Bone marrow (tissue), 2 donors: ENCODE results near the gene HPSE2.

Experiments used
- DNase-seq, 2 donors: peaks; one replicate each; lab custom pipeline; 2025; lab: John Stamatoyannopoulos, UW

HPSE2 gene

DNA sequence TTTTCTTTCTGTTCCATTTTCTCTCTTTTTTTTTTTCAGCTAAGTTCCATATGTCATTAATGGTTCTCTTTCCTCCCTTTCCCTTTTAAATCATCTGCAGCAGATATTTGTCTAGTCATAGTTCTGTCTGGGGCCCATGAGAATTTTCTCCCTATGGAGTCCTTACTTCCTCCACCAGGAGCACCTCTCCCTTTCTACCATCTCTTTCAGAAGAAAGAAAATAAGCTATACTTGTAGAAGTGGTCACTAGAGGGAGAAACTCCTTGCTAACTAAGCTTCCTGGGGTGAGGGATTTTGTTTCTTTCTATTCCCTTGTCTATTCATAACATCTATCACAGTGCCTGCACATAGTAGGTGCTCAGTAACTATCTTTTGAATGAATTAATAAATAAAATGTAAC lies 558.8 kb downstream of the HPSE2 start:
- DNase-seq = no peak

DNA sequence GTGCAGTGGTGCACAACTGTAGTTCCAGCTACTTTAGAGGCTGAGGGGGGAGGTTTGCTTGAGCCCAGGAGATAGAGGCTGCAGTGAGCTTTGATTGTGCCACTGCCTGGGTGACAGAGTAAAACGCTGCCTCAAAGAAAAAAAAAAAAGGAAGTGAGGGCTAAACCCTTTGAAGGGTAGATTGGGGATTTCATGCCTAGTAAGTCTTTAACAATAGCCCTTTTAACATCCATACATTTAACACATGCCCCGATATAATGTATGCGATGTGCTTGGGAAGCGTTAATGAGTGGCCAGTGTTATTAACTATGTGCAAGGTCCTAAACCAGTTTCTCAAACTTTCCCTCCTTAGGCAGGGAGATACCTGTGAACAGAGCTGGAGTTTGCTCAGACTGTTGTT lies 559.8 kb downstream of the HPSE2 start:
- no peak for DNase-seq

DNA sequence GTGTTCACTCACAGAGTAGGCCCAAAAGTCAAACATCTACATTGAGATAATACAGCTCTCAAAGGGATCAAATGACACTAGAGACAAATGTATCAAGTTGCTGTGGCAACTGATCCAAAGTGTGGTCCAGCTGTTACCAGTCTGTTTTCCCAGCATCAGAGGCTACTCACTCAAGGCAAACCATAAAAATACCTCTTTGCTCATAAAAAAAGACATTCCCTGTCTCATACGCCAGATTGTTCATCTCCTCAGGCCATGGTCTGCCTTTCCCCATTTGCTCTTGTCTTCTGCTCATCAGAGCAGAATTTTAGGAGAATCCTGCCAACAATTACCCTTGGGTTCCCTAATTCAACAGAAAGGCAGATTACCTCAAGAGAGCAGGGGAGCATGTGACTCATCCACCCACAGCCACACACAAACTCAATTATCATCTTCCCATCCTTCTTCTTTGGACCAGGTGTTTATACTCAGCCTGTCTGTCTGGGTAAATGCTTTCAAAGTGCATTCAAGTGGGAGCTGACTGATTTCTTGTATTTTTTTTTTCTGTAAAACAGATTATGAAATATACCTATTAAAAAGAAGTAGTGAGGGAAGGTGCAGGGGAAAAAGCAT lies 562.4 kb downstream of the HPSE2 start:
- DNase-seq = no peak

DNA sequence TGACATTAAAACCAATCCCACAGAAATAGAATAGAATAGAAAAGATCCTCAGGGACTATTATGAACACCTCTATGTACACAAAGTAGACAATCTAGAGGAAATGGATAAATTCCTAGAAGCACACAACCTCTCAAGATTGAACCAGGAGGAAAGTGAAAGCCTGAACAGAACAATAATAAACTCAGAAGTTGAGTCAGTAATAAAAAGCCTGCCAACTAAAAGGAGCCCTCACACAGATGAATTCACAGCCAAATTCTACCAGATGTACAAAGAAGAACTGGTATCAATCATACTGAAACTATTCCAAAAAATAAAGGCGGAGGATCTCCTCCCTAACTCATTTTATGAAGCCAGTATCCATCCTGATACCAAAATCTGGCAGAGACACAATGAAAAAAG lies 568.6 kb downstream of the HPSE2 start:
- no peak for DNase-seq

DNA sequence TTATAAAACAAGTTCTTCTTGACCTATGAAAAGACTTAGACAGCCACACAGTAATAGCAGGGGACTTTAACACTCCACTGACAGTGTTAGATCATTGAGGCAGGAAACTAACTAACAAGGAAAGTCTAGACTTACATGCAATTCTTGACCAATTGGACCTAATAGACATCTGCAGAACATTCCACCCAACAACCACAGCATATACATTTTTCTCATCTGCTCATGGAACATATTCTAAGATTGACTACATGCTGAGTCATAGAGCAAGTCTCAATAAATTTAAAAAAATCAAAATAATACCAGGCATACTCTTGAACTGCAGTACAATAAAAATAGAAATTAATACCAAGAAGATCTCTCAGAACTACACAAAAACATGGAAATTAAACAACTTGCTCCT lies 569.4 kb downstream of the HPSE2 start:
- no peak for DNase-seq

DNA sequence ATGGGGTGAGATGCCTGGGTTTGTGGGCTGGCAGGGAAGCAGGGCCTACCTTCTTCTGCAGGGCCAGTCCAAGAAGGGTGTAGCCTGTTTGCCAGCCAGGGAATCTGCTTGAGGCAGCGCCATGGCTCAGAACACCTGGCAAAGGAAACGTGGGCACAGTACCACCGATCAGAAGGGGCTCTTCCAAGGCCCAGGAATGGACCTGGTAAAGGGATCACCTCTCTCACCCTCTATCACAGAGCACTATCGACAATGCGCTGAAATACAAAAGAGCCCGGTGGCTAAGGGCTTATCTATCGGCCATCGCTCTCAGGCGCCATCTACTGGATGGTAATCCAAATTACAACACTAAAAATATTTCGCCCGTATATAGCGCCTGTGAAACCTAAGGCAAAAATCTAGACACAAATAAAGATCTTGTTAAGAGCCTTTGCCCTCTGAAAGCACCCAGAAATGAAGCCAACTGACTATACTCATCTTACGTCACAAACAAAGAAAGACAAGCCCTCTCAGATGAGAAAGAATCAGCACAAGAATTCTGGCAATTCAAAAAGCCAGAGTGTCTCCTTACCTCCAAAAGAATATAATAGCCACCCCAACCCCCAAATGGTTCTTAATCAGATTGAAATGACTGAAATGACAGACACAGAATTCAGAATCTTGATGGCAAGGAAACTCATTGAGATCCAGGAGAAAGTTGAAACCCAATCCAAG lies 571.2 kb downstream of the HPSE2 start:
- DNase-seq = peak; percentile 4 to 7

DNA sequence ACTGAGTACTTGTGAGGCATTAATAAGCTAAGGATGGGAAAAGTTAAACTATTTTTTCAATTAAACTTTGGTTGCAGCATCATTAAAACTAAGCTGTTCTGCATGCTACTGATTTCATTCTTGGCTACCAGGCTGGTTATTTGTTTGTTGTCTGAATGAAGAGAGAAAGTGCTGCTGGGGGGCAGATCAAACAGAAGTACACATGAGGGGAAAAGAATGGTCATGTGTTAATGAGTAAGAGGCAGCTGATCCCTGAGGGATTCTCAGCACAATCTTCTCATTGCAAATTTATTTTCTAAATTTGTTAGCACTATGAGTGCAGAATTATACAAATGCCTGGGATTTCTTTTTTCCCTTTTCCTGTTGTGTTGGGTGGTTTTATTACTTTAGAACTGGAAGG lies 575.7 kb downstream of the HPSE2 start:
- DNase-seq = no peak

DNA sequence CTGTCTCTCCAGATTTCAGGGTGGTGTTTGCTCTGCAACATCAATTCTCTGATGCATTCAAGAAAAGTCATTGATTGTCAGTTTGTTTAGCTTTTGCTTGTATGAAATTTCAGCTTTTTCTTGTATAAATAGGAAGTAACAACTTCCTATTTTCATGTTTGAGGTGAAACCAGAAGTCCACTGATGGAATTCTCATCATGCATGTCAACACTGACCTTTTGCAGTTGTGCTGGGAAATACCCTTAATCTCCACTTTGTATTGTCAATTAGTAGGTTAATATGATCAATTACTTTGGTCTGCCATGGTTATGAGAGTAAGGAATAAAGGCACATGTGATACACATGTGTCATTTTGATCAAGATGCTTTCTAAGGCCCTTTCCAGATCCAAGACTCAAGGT lies 580.2 kb downstream of the HPSE2 start:
- DNase-seq = no peak

DNA sequence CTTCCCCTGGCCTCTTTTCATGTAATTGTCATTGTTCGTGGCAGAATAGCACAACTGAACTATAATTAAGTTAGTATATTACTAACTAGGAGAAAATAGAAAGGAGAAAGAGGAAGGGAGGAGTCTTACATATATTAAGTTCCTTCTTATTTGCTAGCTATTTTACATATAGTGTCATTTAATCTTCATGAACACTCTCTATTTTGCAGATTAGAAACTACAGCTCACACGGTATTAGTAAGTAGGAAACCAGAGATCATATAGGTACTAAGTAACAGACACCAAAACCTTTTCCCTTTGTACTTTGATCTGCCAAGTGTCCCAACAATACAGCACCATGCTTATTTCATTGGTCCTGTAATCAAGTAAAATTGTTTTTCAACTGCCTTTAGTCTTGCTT lies 586.5 kb downstream of the HPSE2 start:
- DNase-seq = no peak

DNA sequence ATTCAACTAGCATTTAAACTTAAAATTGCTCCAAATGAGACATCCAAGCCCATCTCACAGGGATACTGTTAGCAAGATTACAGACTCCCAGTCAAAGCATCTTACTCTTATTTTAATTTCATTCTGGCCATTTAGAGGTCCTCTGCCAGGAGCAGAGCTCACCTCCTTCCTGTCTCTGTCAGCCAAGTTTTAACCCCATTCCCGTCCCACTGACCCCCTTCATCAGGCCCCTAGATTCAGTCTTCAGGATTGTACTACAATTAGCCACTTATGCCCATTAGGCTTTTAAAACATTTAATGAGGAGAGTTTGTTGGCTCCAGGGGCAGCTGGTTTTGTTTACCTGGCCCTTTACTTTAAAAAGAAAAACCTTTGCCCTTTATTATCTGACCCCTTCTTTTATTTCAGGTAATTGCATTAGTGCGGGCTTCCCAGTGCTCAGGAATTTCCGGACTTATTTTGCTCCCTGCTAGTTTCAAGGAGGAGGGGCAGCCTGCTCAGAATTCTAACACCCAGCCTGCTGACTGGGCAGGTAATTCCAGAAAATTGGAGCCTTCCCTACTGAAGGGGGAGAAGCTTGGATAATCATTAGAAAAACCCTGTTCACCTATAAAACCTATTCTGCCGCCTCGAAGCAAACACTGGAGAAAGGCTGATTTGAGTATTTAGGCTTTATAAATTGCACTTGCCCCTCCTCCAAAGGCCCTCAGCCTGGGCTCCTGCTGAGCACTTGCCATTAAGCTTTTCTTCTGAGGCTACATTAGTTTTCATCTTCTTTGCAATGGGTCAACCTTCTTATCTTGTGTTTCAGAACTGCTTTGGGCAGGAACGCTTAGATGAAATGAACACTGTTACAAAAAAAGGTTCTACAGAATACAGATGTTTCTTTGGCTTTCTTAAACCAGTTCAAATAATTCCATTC lies 588.4 kb downstream of the HPSE2 start:
- DNase-seq = no peak

DNA sequence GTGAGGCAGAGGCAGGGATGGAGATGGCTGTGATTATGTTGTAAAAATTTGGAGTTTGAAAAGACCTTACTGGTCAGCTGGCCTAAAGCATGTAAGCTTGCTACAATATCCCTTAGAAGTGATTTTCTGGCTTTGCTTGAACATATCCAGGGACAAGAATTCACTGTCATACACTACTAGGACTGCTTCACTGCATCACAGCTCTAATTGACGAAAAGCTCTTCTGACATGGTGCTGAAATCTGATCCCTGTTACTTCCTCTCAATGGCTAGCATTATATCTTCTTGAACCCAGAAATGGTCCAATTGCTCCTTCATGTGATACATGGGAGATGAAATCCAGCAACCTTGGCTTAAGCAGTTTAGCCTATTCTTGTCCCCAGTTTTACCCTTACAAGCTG lies 591.2 kb downstream of the HPSE2 start:
- DNase-seq = no peak

DNA sequence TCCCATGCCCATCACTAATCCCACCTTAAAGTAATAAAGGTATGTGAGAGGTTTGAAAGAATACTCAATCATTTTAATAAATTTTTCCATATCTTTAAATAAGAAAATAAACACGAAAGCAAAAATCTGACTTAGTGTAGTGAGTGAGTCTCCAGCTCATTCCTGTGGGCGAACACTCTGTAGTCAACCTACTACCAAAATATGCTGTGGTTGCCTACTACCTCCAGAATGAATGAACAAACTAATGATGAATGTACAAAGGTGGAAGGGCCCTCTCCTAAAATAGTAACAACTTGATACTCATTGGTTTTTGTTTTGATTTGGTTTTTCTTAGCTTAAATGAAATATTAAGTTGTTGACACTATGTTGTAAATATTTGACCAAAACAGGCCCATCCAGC lies 593.4 kb downstream of the HPSE2 start:
- DNase-seq = no peak

DNA sequence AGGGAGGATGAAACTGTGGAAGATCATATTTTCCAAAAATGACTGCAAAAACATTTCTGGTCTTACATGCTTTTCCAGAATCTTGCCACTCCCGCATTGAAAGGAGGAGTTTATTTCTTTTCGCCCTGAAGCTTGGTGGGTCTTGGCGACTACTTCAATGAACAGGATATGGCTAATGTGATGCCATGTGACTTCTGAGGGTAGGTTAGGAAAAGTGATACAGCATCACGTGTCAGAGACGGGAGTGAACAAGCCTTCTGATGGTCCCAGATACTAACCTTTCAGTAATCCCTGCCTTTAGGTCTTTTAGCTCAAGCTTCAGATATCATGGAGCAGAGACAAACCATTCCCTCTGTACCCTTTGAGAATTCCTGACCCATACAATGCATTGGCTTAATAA lies 596.7 kb downstream of the HPSE2 start:
- DNase-seq = no peak

DNA sequence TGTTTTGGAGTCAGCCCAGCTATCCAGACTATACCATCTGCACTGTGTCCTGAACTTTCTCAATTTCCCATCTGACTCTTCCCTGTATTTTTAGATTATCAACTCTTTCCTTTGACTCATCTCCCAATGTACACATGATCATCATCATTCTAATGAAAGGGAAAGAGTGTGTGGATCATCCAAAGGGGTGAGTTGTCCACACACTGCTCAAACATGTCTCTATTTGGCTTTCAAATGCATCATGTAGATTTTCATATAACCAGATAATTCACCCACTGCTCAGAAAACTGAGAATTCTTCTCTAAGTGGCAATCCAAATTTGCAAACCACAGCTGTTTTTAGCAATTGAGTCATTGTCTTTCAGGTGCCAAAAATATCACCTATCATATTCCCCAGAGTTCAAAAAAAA lies 598.7 kb downstream of the HPSE2 start:
- no peak for DNase-seq

DNA sequence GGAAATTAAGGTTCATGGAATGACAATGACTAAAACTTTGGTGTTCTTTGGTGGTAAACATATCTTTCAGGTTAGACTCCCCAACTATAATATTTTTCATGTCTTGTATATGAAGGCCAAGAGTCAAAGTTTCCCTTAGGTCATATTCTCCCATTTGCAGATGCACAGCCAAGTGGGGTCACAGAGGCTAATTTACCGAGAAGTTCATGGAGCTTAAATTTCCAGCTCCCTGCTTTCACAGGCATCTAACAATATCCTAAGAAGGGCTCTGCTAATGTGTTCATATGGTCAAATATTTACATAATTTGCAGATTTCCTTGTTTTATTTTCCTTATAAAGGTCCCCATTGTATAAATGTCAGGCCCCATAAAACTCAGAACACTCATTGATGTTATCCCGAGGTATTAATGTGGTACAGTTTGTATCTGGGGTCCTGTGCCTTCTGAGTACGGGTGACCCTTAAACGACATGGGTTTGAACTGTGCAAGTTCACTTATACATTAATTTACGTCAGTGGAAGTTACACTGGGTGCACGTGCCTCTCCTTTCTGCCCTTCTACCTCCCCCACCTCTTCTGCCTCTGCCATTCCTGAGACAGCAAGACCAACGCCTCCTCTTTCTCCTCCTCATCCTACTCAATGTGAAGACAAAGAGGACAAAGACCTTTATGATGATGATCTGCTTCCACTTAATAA lies 603.0 kb downstream of the HPSE2 start:
- DNase-seq = no peak

DNA sequence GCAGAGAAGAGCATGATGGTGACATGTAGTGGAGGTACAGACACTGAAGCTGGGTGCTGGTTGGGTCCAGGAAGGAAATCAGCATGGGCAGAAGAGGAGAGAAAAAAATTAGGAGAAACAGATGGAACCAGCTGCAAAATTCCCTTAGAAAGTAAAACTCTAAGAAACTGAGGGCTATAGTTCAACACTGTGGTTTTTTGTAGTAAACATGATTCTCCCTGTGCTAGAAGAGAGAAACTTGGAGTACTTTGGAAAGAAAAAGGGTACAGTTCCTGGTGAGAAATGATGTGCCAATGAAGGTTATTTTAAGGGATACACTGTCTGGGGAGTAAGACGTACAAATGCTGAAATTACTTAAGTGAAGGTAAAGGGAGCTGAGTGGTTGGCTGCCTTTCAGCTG lies 607.4 kb downstream of the HPSE2 start:
- DNase-seq = no peak

DNA sequence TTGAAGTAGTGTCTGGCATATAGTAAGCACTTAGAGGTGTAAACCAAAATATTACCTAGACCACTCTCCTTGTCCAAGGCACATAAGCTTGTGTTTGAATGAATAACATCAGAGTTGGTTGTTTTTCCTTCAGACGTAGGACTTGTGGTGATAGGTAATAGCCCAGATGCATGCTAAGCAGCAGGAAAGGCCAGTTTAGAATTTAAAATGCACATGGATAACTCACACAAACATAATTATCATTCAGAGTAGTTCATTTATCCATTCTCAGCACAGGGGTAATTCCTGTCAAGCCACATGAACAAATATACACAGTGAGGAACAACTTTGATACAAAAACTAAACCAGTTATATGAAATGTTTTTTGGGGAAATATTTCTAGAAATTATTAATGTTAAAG lies 607.9 kb downstream of the HPSE2 start:
- DNase-seq = no peak

DNA sequence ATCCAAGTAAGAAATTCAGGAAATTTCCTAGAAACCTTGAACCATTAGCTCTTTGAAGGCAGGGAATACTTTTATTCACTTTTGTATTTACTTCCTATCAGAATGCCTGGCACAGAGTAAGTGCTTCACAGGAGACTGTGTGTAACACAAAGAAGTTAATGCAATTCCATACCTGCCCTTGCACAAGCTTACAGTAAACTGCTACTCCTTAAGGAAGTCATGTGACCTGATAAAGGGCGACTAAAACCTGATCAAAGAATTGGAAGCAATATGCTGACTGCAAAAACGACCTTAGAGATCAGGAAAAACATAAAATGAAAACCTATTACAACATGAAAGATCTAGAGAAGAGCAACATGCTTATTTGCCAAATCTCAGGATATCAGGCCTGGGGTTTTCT lies 610.7 kb downstream of the HPSE2 start:
- no peak for DNase-seq

DNA sequence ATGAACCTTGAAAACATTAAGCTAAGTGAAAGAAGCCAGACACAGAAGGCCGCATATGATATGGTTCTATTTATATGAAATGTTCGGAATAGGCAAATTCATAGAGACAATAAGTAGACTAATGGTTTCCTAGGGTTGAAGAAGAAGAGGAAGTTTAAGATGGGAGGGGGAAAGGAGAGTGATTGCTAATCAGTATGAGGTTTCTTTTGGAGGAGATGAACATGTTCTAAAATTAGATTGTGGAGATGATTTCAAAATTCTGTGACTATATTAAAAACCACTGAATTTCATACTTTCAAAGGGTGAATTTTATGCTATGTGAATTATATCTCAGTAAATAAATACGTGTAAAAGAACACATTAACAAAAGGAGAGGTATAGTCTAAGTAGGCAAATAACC lies 612.5 kb downstream of the HPSE2 start:
- no peak for DNase-seq

DNA sequence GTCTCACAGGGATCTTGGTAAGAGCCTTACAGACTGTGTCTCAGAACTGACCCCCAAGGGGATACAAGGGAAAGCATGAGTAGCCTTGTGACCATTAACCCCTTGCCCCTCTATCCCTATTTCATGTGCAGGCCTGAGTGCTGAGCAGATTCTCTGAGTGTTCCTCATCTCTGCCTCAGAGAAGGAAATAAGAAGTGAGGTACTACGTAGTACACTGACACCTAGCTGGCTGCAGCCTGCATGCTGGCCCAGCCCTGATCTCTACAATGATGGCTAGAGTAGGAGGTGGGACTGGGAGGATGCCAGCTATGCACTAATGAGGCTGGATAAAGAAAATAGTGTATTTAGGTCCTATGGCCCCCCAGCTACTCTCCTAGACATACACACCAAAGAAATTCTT lies 614.0 kb downstream of the HPSE2 start:
- DNase-seq = no peak

DNA sequence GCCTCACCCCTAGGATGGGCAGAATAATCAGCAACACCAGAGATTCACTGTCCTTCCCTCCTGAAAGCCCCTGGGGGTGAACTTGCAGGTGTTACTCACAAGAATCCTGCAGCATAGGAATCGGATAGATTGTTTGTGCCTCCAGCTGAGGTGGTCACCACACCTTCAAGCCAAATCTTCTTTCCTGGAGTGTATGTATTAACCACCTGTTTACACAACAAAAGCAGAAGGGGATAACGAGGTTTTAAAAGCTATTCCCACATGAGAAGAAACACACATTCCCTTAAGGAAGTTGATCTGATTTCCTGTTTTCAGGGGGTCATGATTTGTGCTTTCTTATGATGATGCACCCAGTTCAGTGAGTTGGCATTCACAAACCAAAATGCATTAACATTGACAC lies 615.1 kb downstream of the HPSE2 start:
- no peak for DNase-seq

DNA sequence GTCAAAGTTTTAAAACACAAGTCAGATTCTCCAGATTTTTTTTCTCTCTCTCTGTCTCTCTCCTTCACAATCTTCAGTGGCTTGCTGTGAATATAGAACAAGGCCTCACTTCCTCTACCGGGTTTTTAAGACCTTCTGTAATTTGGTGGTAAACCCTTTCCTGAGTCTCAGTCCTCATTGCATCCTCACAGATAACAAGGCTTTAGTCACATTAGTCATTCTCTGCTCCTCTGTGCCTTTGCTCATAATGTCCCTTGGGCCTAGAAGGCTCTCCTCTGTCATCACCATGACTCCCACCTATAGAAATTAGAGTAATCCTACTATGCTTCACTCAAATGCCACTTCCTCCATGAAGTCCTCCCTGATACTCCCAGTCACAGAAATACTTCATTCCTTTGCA lies 616.2 kb downstream of the HPSE2 start:
- no peak for DNase-seq
